ENCODE results near the gene HIVEP2.

HIVEP2 gene

GRCh38 chr6:142824426-142824825 lies 120.5 kb downstream of the HIVEP2 start:
- H3K4me3 ChIP-seq (ENCODE audit: low read depth, low read length) = no peak overlapping the region
- in situ Hi-C loops (cut with HindIII; ENCODE audit: low sequenced_read_pairs) = no loop called here
- TF ChIP-seq, protein P1, sequence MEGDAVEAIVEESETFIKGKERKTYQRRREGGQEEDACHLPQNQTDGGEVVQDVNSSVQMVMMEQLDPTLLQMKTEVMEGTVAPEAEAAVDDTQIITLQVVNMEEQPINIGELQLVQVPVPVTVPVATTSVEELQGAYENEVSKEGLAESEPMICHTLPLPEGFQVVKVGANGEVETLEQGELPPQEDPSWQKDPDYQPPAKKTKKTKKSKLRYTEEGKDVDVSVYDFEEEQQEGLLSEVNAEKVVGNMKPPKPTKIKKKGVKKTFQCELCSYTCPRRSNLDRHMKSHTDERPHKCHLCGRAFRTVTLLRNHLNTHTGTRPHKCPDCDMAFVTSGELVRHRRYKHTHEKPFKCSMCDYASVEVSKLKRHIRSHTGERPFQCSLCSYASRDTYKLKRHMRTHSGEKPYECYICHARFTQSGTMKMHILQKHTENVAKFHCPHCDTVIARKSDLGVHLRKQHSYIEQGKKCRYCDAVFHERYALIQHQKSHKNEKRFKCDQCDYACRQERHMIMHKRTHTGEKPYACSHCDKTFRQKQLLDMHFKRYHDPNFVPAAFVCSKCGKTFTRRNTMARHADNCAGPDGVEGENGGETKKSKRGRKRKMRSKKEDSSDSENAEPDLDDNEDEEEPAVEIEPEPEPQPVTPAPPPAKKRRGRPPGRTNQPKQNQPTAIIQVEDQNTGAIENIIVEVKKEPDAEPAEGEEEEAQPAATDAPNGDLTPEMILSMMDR (IDR thresholded peaks at IDR 0.05; ENCODE audit: low read depth, low read length) = no peak
- no peak for DNase-seq (ENCODE audit: low read depth, low spot score)

DNA sequence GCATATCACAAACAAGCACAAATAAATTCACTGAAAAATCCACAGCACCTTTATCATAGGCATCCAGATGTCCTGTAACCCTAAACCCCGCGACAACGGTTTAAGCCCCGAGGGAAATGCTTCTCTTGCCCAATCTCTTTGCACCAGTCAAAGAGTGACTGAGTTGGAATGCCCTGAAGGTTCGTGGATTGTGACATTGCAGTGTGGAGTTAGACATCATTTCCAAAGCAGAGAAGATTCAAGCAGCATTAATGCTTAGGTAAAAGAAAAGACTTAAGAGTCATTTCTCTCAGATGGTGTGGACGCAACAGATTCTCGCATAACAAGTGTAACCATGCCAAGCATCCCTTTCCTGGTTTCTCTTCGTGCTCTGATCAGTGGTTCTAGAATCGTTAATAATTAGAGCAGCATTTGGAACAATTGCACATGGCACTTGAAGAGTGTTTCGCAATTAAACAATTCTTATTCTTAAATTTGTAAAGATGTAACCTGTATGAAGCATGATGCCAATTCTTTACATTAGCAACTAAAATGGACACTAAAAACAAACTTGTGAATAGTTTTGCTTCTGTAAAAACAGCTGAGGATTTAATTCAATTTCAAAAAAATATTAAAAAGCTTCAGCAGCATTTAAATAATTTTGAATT lies 121.6 kb downstream of the HIVEP2 start:
- no peak for DNase-seq (ENCODE audit: low read depth, low spot score)
- H3K4me3 ChIP-seq (ENCODE audit: low read depth, low read length) = no peak overlapping the region
- TF ChIP-seq, protein P1 (IDR thresholded peaks at IDR 0.05; ENCODE audit: low read depth, low read length) = no peak
- in situ Hi-C loops (cut with HindIII; ENCODE audit: low sequenced_read_pairs) = no loop called here

DNA sequence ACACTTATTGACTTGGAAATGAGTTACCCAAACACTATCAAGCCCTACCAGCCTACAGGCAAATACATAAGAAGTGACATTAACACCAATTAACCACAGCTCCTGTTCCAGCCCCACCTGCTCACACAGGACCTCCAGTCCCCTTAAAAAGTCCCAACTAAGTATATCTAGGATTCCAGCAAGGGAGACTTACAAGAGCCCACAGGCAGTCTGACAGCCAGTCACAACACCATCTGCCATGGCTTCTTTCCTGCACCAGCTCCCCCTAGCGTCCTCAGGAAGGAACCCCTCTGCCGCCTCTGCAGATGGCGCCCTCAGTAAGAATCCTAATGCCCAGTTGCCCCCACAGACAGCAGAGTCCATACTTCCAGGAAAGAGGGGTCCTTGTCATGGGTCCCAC lies 122.1 kb downstream of the HIVEP2 start:
- in situ Hi-C loops (cut with HindIII; ENCODE audit: low sequenced_read_pairs) = no loop called here
- TF ChIP-seq, protein P1 (IDR thresholded peaks at IDR 0.05; ENCODE audit: low read depth, low read length) = peak; percentile 42
- no peak for DNase-seq (ENCODE audit: low read depth, low spot score)
- H3K4me3 ChIP-seq (ENCODE audit: low read depth, low read length) = no peak overlapping the region

GRCh38 chr6:142822383-142822782 lies 122.6 kb downstream of the HIVEP2 start:
- no peak overlapping the region for H3K4me3 ChIP-seq (ENCODE audit: low read depth, low read length)
- in situ Hi-C loops (cut with HindIII; ENCODE audit: low sequenced_read_pairs) = no loop called here
- TF ChIP-seq, protein P1 (IDR thresholded peaks at IDR 0.05; ENCODE audit: low read depth, low read length) = no peak
- no peak for DNase-seq (ENCODE audit: low read depth, low spot score)

- TF ChIP-seq, protein P1 (IDR thresholded peaks at IDR 0.05; ENCODE audit: low read depth, low read length) = no peak
- in situ Hi-C loops (cut with HindIII; ENCODE audit: low sequenced_read_pairs) = no loop called here
- DNase-seq (ENCODE audit: low read depth, low spot score) = no peak
- no peak overlapping the region for H3K4me3 ChIP-seq (ENCODE audit: low read depth, low read length)
Observed at GRCh38 chr6:142821860-142822259, 123.1 kb downstream of the HIVEP2 start.

- in situ Hi-C loops (cut with HindIII; ENCODE audit: low sequenced_read_pairs) = no loop called here
- TF ChIP-seq, protein P1 (IDR thresholded peaks at IDR 0.05; ENCODE audit: low read depth, low read length) = no peak
- no peak for DNase-seq (ENCODE audit: low read depth, low spot score)
- no peak overlapping the region for H3K4me3 ChIP-seq (ENCODE audit: low read depth, low read length)
Observed at GRCh38 chr6:142821164-142821716, 123.7 kb downstream of the HIVEP2 start.
